Body of pancreas (tissue), 4 donors: ENCODE results near the gene ZFP92.

ENCODE experiments used
- POLR2A ChIP-seq, 3 donors: fragments of 450-650 bp; IDR thresholded peaks; one replicate each; pipeline ENCODE4 v1.6.1; 2016; ENCODE audit warnings: antibody characterized with exemption in 3 of 3, mild to moderate bottlenecking in 2 of 3
- TF ChIP-seq, protein P1 (sequence below), 7 experiments: fragments of 450-650 bp in 4 of 7; fragments of 200-600 bp in 3 of 7; sonication (generic) in 3 of 7; IDR thresholded peaks; one replicate each; pipeline ENCODE4 v1.5.1; 2016 to 2019; ENCODE audit warnings: antibody characterized with exemption in 7 of 7

DNA sequence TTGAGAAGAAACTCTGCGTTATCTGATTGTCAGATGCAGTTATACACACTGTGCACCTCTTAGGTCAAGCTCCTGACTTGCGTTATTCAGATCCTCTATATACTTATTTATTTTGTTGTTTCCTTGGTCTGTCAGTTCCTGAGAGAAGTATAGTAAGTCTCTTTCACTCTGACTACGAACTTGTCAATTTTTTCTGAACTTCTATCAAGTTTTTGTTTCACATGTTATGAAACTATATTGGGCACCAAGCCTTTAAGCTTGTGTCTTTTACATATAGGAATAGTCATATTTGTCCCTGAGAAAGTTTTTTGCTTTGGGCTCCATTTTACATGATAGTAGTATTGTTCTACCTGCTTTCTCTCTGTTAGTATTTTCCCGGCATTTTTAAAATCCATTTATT lies 45.6 kb upstream of the ZFP92 start:
- TF ChIP-seq, protein P1, sequence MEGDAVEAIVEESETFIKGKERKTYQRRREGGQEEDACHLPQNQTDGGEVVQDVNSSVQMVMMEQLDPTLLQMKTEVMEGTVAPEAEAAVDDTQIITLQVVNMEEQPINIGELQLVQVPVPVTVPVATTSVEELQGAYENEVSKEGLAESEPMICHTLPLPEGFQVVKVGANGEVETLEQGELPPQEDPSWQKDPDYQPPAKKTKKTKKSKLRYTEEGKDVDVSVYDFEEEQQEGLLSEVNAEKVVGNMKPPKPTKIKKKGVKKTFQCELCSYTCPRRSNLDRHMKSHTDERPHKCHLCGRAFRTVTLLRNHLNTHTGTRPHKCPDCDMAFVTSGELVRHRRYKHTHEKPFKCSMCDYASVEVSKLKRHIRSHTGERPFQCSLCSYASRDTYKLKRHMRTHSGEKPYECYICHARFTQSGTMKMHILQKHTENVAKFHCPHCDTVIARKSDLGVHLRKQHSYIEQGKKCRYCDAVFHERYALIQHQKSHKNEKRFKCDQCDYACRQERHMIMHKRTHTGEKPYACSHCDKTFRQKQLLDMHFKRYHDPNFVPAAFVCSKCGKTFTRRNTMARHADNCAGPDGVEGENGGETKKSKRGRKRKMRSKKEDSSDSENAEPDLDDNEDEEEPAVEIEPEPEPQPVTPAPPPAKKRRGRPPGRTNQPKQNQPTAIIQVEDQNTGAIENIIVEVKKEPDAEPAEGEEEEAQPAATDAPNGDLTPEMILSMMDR (IDR thresholded peaks at IDR 0.05): no peak
- no peak for TF ChIP-seq POLR2A (IDR thresholded peaks at IDR 0.05)
